RKO (cell line): Measurements from ENCODE around the gene HAUS7.
"Not testable (repeated sequence)": the region's sequence is repeated elsewhere in the genome, so short reads cannot be mapped to it uniquely, and the experiment has no call there.

Source experiments
- DNase-seq: peaks from one replicate; pipeline ENCODE4 v3.0.0-alpha.2; 2016; ENCODE audit warnings: low spot score

Gene HAUS7

GRCh38 chrX:153408221-153408721 is 62.1 kb downstream of the HAUS7 start:
- no peak for DNase-seq

GRCh38 chrX:153407736-153408135 is 62.6 kb downstream of the HAUS7 start:
- DNase-seq = no peak

- no peak for DNase-seq
Measured at GRCh38 chrX:153406903-153407302, 63.5 kb downstream of the HAUS7 start.

GRCh38 chrX:153406011-153406410 is 64.4 kb downstream of the HAUS7 start:
- DNase-seq = no peak

GRCh38 chrX:153405426-153405825 is 65.0 kb downstream of the HAUS7 start:
- DNase-seq = no peak

- DNase-seq = not testable (repeated sequence)
Measured at GRCh38 chrX:153404333-153404732, 66.0 kb downstream of the HAUS7 start.

GRCh38 chrX:153401133-153401764 is 69.1 kb downstream of the HAUS7 start, which contains the start of gene PNMA6E:
Gene PNMA6E (minus strand): TSS chrX:153401350. CDS start chrX:153398849, 2,501 bp downstream.
- no peak for DNase-seq

- DNase-seq = no peak
Measured at GRCh38 chrX:153400146-153401132, 69.9 kb downstream of the HAUS7 start.

- no peak for DNase-seq
Measured at GRCh38 chrX:153398275-153398960, 72.0 kb downstream of the HAUS7 start.
